Adrenal gland (tissue), 5 donors: ENCODE data around the gene NXN.

Experiments
- POLR2A ChIP-seq, 2 donors: fragments of 450-650 bp; IDR thresholded peaks; one replicate each; pipeline ENCODE4 v1.6.1; 2017; ENCODE audit warnings: antibody characterized with exemption in 2 of 2, mild to moderate bottlenecking in 2 of 2, moderate library complexity in 1 of 2
- TF ChIP-seq, protein P1 (sequence below), 6 experiments: fragments of 450-650 bp in 4 of 6; fragments of 200-600 bp in 2 of 6; sonication (generic) in 1 of 6; IDR thresholded peaks; 1 replicate in 5 of 6; 2 replicates in 1 of 6; pipeline versions ENCODE4 v1.5.1 to v1.8.0; 2016 to 2021; ENCODE audit warnings: antibody characterized with exemption in 6 of 6, mild to moderate bottlenecking in 2 of 6, moderate library complexity in 1 of 6
- donor health status: DM: no; HTN: no; CAD: no.

DNA sequence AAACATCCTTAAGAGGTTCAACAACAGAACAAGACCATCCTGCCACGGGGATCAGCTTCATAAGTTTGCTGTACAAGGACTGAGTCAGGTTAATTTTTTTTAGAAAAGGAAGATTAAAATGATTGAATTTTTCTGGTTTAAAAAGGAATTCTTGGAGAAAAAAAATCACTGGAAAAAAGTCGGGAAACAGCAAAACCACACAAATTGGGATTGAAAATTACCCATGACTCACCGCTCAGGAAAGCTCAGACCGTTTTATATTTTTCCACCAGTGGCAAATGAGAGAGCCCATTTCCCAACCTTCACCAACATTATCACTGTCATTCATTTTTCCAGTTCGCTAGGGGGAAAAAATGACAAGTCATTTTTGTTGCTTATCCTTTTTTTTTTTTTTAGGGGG lies 150.8 kb downstream of the NXN start:
- TF ChIP-seq, protein P1, sequence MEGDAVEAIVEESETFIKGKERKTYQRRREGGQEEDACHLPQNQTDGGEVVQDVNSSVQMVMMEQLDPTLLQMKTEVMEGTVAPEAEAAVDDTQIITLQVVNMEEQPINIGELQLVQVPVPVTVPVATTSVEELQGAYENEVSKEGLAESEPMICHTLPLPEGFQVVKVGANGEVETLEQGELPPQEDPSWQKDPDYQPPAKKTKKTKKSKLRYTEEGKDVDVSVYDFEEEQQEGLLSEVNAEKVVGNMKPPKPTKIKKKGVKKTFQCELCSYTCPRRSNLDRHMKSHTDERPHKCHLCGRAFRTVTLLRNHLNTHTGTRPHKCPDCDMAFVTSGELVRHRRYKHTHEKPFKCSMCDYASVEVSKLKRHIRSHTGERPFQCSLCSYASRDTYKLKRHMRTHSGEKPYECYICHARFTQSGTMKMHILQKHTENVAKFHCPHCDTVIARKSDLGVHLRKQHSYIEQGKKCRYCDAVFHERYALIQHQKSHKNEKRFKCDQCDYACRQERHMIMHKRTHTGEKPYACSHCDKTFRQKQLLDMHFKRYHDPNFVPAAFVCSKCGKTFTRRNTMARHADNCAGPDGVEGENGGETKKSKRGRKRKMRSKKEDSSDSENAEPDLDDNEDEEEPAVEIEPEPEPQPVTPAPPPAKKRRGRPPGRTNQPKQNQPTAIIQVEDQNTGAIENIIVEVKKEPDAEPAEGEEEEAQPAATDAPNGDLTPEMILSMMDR (IDR thresholded peaks at IDR 0.05), result no peak
- no peak for TF ChIP-seq POLR2A (IDR thresholded peaks at IDR 0.05)
